Left ventricle myocardium inferior (tissue), 1 donor: ENCODE results near the gene HOXD10. TPM values are rescaled to one million over a fixed set of nuclear protein-coding genes. Genes with fewer than 3 reads are reported as not detected.
A peak's percentile ranks its signal among the peaks of the same experiment; 100 is the strongest.

Experiments used
- DNase-seq: peaks from one replicate; pipeline ENCODE4 v3.0.0-alpha.2; 2020
- H3K27ac ChIP-seq: fragments of 200-600 bp; replicated peaks from 2 replicates; pipeline ENCODE4 v1.8.0; 2021
- H3K27me3 ChIP-seq: fragments of 200-600 bp; 2 replicates; pipeline ENCODE4 v1.8.0; 2021; ENCODE audit warnings: low read depth
- H3K36me3 ChIP-seq: fragments of 200-600 bp; 2 replicates; pipeline ENCODE4 v1.8.0; 2021
- H3K4me1 ChIP-seq: fragments of 200-600 bp; 2 replicates; pipeline ENCODE4 v1.8.0; 2021
- H3K4me3 ChIP-seq: fragments of 200-600 bp; 2 replicates; pipeline ENCODE4 v1.8.0; 2021; ENCODE audit warnings: mild to moderate bottlenecking, moderate library complexity
- H3K9me3 ChIP-seq: fragments of 200-600 bp; replicated peaks from 2 replicates; pipeline ENCODE4 v1.8.0; 2021
- intact Hi-C: fragments of 100-400 bp; cut with micrococcal nuclease; formaldehyde crosslinking; loops from one replicate; pipeline ENCODE4 v1.11.0; 2022
- total RNA-seq: library from RNA; stranded (reverse); fragmentation: NEBNext Ultra II Directional; extraction: Animal tissue kit (Norgen Biotek cat#: 25700); gene quantifications from one replicate; pipeline ENCODE4 v1.2.1, GENCODE V29; 2021
- TF ChIP-seq, protein P1 (sequence below): fragments of 200-600 bp; IDR thresholded peaks from 2 replicates; pipeline ENCODE4 v1.8.0; 2021; ENCODE audit warnings: antibody characterized with exemption, mild to moderate bottlenecking, borderline replicate concordance
- donor health status: DM: no; HTN: yes; CAD: no; lungs with severe emphysema.

The HOXD10 gene
- total RNA-seq, 1 donor from 2014 or later, result not detected

GRCh38 chr2:176101842-176102241, 14.7 kb upstream of the HOXD10 start:
- H3K4me1 ChIP-seq, result peaks cover 51% of the 10 kb centered on the region
- DNase-seq, result no peak
- intact Hi-C loops, result no loop called here
- no peak overlapping the region for H3K27ac ChIP-seq
- TF ChIP-seq, protein P1, sequence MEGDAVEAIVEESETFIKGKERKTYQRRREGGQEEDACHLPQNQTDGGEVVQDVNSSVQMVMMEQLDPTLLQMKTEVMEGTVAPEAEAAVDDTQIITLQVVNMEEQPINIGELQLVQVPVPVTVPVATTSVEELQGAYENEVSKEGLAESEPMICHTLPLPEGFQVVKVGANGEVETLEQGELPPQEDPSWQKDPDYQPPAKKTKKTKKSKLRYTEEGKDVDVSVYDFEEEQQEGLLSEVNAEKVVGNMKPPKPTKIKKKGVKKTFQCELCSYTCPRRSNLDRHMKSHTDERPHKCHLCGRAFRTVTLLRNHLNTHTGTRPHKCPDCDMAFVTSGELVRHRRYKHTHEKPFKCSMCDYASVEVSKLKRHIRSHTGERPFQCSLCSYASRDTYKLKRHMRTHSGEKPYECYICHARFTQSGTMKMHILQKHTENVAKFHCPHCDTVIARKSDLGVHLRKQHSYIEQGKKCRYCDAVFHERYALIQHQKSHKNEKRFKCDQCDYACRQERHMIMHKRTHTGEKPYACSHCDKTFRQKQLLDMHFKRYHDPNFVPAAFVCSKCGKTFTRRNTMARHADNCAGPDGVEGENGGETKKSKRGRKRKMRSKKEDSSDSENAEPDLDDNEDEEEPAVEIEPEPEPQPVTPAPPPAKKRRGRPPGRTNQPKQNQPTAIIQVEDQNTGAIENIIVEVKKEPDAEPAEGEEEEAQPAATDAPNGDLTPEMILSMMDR, result no peak
- no peaks in the 10 kb centered on the region for H3K9me3 ChIP-seq
- peaks cover 100% of the 10 kb centered on the region for H3K27me3 ChIP-seq
- no peak overlapping the region for H3K4me3 ChIP-seq
- no peaks in the 10 kb centered on the region for H3K36me3 ChIP-seq

- no peak for DNase-seq
- intact Hi-C loops, result no loop called here
Observed at GRCh38 chr2:176102309-176102866, 14.2 kb upstream of the HOXD10 start.

GRCh38 chr2:176103194-176103593, 13.4 kb upstream of the HOXD10 start:
- H3K36me3 ChIP-seq, result no peaks in the 10 kb centered on the region
- H3K27me3 ChIP-seq, result peaks cover 99% of the 10 kb centered on the region
- no peak for DNase-seq
- H3K4me1 ChIP-seq, result peaks cover 49% of the 10 kb centered on the region
- no peak overlapping the region for H3K27ac ChIP-seq
- no peaks in the 10 kb centered on the region for H3K9me3 ChIP-seq
- H3K4me3 ChIP-seq, result no peak overlapping the region
- TF ChIP-seq, protein P1, result no peak
- intact Hi-C loops, result no loop called here

More at GRCh38 chr2:176102309-176102866, 14.2 kb upstream of the HOXD10 start:
- Histone ChIP-seq H3K27ac (no peak overlapping the region), H3K4me3 (no peak overlapping the region), H3K36me3 (no peaks in the 10 kb centered on the region), H3K27me3 (peaks cover 100% of the 10 kb centered on the region), H3K9me3 (no peaks in the 10 kb centered on the region), H3K4me1 (peaks cover 51% of the 10 kb centered on the region)
- TF ChIP-seq, protein P1, result no peak

GRCh38 chr2:176103742-176104315, 12.7 kb upstream of the HOXD10 start:
- TF ChIP-seq, protein P1, result no peak
- H3K27me3 ChIP-seq, result peaks cover 99% of the 10 kb centered on the region
- no peaks in the 10 kb centered on the region for H3K9me3 ChIP-seq
- peaks cover 49% of the 10 kb centered on the region for H3K4me1 ChIP-seq
- no peak for DNase-seq
- H3K4me3 ChIP-seq, result peak overlapping the region; percentile 19
- H3K27ac ChIP-seq, result no peak overlapping the region
- no peaks in the 10 kb centered on the region for H3K36me3 ChIP-seq
- intact Hi-C loops, result no loop called here

DNA sequence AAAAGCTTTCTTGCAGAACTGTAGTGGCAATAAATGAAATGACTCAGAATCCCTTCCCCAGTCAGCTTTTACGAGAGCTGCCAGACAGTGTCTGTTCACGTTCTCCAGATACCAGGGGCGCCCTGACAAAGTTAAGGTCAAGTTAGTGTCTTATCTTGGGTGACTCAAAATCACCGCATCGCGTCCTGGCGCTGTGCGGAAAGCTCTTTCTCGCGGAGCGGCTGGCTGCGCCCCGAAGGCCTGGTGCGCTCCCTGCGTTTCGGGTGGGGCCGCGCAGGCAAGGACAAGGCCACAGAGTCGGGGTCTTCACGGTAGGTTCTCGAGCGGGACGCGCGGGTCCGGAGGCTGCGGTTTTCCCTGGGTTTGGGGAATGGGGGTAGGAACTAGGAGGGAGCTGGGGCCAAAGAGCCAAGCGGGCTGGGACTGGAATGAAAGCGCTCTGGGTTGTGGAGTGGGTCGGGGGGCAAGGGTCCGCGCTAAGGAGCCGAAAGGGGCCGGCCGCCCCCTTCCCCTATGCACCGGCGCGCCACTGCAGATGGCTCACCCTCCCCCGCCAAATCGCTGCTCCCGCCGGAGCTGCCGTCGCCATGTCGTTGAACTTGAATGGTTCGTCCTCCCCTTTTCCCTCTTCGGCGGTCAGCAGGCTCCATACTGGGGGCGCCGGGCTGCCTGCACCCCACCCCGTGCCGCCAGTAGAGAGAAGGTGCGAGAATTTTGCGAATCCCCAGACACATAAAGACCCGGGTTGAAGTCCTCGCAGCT, 12.1 kb upstream of the HOXD10 start:
- TF ChIP-seq, protein P1, result no peak
- Histone ChIP-seq H3K27me3 (peaks cover 99% of the 10 kb centered on the region), H3K4me3 (peak overlapping the region; percentile 19), H3K36me3 (no peaks in the 10 kb centered on the region), H3K27ac (no peak overlapping the region), H3K9me3 (no peaks in the 10 kb centered on the region), H3K4me1 (peaks cover 54% of the 10 kb centered on the region)
- intact Hi-C loops, result no loop called here
- no peak for DNase-seq
